MCF 10A (cell line): ENCODE measurements around the gene TMEM63A. TPM values are rescaled to one million over a fixed set of nuclear protein-coding genes. Genes with fewer than 3 reads are reported as not detected.

Source experiments
- BruUV-seq: library from RNA; stranded (reverse); fragments of 400-500 nt; replicated peaks from 2 replicates; lab custom pipeline; 2021; lab: Mats Ljungman, UMichigan
- CTCF ChIA-PET: fragments of 300-600 bp; sonication (Branson Sonifier 250); formaldehyde crosslinking; extraction: SDS; loops from one replicate; lab custom pipeline; 2021; ENCODE audit warnings: antibody characterized with exemption, inconsistent platforms; lab: Yijun Ruan, JAX
- POLR2A ChIA-PET: fragments of 300-600, 350-650 bp; sonication (Branson Sonifier 250); formaldehyde crosslinking; extraction: SDS; loops from one replicate; lab custom pipeline; 2020; ENCODE audit warnings: antibody characterized with exemption, inconsistent platforms; lab: Yijun Ruan, JAX
- DNase-seq: peaks from one replicate; pipeline ENCODE4 v3.0.0-alpha.2; 2018; ENCODE audit not compliant: unreplicated experiment
- H3K27ac Mint-ChIP-seq: one replicate; pipeline ENCODE4 v1.8.0; 2022; ENCODE audit warnings: mild to moderate bottlenecking, low read depth, mixed read lengths; ENCODE audit not compliant: unreplicated experiment
- H3K27me3 Mint-ChIP-seq: one replicate; pipeline ENCODE4 v1.8.0; 2022; ENCODE audit warnings: mixed read lengths; ENCODE audit not compliant: insufficient read depth, unreplicated experiment
- H3K36me3 Mint-ChIP-seq: one replicate; pipeline ENCODE4 v1.8.0; 2022; ENCODE audit warnings: mild to moderate bottlenecking, moderate library complexity, mixed read lengths; ENCODE audit not compliant: insufficient read depth, unreplicated experiment
- H3K4me1 Mint-ChIP-seq: one replicate; pipeline ENCODE4 v1.8.0; 2022; ENCODE audit warnings: mixed read lengths; ENCODE audit not compliant: insufficient read depth, unreplicated experiment
- H3K4me3 Mint-ChIP-seq: one replicate; pipeline ENCODE4 v1.8.0; 2022; ENCODE audit warnings: mild to moderate bottlenecking, moderate library complexity, mixed read lengths; ENCODE audit not compliant: unreplicated experiment
- H3K9me3 Mint-ChIP-seq: one replicate; pipeline ENCODE4 v1.8.0; 2022; ENCODE audit warnings: mixed read lengths; ENCODE audit not compliant: unreplicated experiment
- intact Hi-C: fragments of 100-400 bp; cut with micrococcal nuclease; formaldehyde crosslinking; loops from 2 replicates; pipeline ENCODE4 v1.14.1; 2022
- total RNA-seq: library from RNA; stranded (reverse); gene quantifications from 2 replicates; pipeline ENCODE4 v1.2.3, GENCODE V29; 2022
- TF ChIP-seq, protein P1 (sequence below): fragments of 200-600 bp; IDR thresholded peaks from one replicate; pipeline ENCODE4 v1.8.0; 2022; ENCODE audit warnings: antibody characterized with exemption, mild to moderate bottlenecking; ENCODE audit not compliant: unreplicated experiment

The TMEM63A gene
- total RNA-seq, 1 experiment from 2014 or later, result 52.1 TPM

DNA sequence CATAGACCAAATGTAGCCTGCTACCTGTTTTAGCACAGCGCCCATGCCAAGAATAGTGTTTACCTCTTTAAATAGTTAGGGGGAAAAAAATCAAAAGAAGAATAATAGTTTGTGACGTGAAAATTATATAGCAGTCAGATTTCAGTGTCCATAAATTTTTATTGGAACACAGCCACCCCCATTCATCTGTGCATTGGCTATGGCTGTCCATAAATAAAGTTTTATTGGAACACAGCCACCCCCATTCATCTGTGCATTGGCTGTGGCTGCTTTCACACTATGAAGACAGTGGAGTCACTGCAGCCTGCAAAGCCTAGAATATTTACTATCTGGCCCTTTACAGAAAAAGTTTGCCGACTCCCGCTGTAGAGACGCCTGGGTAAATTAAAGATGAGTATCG is 51.3 kb downstream of the TMEM63A start:
- H3K4me1 Mint-ChIP-seq, result peaks cover 14% of the 10 kb centered on the region
- CTCF ChIA-PET, result interaction anchor here (0.7 kb wide), 1 partner anchor 356 kb away, joined by 4 read pairs; no protein-coding TSS in a partner anchor

DNA sequence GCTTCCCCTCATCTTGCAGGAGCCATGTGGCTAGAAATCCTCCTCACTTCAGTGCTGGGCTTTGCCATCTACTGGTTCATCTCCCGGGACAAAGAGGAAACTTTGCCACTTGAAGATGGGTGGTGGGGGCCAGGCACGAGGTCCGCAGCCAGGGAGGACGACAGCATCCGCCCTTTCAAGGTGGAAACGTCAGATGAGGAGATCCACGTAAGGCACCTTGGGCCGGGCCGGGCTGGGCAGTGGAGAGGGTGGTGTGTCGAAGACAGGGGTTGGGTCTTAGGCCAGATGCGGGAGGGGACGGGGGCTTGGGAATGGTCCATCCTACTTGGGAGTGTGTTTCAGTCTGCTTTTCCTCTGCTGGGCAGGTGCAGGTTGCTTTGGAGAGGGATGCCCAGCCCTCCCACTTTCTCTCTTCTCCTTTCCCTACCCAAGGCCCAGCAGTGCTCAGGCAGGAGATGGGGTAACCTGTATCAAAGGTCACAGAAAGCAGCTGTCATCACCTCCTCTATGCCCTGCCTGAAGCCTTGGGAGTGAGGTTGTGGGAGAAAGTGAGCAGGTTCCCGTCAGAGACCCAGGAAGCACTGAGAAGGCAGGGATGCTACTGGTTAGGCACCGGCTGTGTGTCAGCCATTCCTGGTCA is 53.4 kb downstream of the TMEM63A start:
- intact Hi-C loops, result no loop called here
- POLR2A ChIA-PET, result interaction anchor here (1.1 to 4.1 kb wide), 2 partner anchors 10 to 18 kb away, joined by 3 to 42 read pairs; partner anchors contain the start of gene EPHX1
- Mint-ChIP-seq H3K4me3 (no peak overlapping the region), H3K27ac (no peak overlapping the region), H3K36me3 (peaks cover 26% of the 10 kb centered on the region), H3K4me1 (peaks cover 13% of the 10 kb centered on the region), H3K27me3 (no peaks in the 10 kb centered on the region), H3K9me3 (no peaks in the 10 kb centered on the region)
- TF ChIP-seq, protein P1, sequence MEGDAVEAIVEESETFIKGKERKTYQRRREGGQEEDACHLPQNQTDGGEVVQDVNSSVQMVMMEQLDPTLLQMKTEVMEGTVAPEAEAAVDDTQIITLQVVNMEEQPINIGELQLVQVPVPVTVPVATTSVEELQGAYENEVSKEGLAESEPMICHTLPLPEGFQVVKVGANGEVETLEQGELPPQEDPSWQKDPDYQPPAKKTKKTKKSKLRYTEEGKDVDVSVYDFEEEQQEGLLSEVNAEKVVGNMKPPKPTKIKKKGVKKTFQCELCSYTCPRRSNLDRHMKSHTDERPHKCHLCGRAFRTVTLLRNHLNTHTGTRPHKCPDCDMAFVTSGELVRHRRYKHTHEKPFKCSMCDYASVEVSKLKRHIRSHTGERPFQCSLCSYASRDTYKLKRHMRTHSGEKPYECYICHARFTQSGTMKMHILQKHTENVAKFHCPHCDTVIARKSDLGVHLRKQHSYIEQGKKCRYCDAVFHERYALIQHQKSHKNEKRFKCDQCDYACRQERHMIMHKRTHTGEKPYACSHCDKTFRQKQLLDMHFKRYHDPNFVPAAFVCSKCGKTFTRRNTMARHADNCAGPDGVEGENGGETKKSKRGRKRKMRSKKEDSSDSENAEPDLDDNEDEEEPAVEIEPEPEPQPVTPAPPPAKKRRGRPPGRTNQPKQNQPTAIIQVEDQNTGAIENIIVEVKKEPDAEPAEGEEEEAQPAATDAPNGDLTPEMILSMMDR, result no peak
- BruUV-seq, result no TSS peak
- CTCF ChIA-PET, result interaction anchor here (0.6 to 1.1 kb wide), 4 partner anchors 23 to 146 kb away, joined by 3 to 4 read pairs (median 3); no protein-coding TSS in a partner anchor
- DNase-seq, result no peak

More for the DNA sequence above, 51.3 kb downstream of the TMEM63A start:
- DNase-seq, result no peak
- intact Hi-C loops, result no loop called here
- no TSS peak for BruUV-seq
- TF ChIP-seq, protein P1, result no peak
- POLR2A ChIA-PET, result no interaction called here
- no peak overlapping the region for H3K4me3 Mint-ChIP-seq
- peaks cover 33% of the 10 kb centered on the region for H3K36me3 Mint-ChIP-seq
- H3K27ac Mint-ChIP-seq, result no peak overlapping the region
- H3K9me3 Mint-ChIP-seq, result no peaks in the 10 kb centered on the region
- no peaks in the 10 kb centered on the region for H3K27me3 Mint-ChIP-seq

DNA sequence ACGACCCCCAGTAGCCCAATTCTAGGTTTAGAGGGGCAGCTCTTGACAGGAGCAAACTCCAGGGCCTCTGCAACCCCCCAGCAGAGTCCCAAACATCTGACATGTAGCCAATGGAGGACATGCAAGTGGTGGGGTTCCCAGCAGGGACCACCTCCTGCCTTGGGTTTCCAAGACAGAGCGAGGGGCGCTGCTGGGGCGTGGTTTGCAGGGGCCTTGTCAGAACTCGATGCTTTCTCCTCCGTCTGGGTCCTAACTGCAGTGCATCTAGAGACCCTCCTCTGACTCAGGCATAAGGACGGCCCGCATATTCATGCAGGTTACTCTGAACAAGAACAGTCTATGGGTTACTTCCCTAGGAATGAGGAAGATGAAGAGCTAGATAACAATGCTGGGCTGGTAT is 55.1 kb downstream of the TMEM63A start:
- no peaks in the 10 kb centered on the region for H3K27me3 Mint-ChIP-seq
- ChIA-PET POLR2A (interaction anchor here (0.7 to 4.1 kb wide), 10 partner anchors 11 to 399 kb away, joined by 3 to 42 read pairs (median 4); partner anchors contain the start of genes EPHX1, LBR and SRP9), CTCF (interaction anchor here (0.6 to 3.4 kb wide), 12 partner anchors 8 to 977 kb away, joined by 3 to 20 read pairs (median 5); partner anchors contain the start of genes EPHX1 and SRP9)
- peaks cover 13% of the 10 kb centered on the region for H3K4me1 Mint-ChIP-seq
- no peak for DNase-seq
- no peak overlapping the region for H3K27ac Mint-ChIP-seq
- peaks cover 26% of the 10 kb centered on the region for H3K36me3 Mint-ChIP-seq
- no peaks in the 10 kb centered on the region for H3K9me3 Mint-ChIP-seq
- TF ChIP-seq, protein P1, result no peak
- intact Hi-C loops, result no loop called here
- H3K4me3 Mint-ChIP-seq, result no peak overlapping the region
- BruUV-seq, result no TSS peak

DNA sequence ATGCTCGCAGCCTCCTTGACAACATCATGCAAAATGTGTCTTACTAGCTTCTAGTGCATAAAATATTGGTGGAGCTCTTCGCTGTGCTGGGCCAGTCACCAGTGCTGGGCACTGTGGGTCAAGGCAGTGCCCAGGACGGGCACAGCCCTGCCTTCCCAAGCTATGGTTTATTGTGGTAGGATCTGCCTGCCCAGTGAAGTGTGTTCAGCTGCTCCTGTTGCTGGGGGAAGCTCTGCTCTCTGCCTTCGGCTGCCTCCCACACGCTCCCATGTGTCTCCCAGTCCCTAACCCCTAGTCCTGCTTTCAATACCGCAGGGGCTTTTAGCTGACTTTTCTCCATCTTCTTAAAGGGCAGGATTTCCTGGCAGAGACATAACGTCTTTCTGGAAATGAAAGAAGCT is 56.6 kb downstream of the TMEM63A start:
- peak overlapping the region; percentile 3 for H3K27ac Mint-ChIP-seq
- H3K9me3 Mint-ChIP-seq, result no peaks in the 10 kb centered on the region
- TF ChIP-seq, protein P1, result no peak
- H3K36me3 Mint-ChIP-seq, result peaks cover 12% of the 10 kb centered on the region
- ChIA-PET POLR2A (interaction anchor here (0.6 to 4.1 kb wide), 11 partner anchors 9 to 873 kb away, joined by 3 to 42 read pairs (median 4); partner anchors contain the start of genes EPHX1 and SRP9), CTCF (interaction anchor here (0.5 to 3.4 kb wide), 12 partner anchors 13 to 352 kb away, joined by 3 to 20 read pairs (median 4); partner anchors contain the start of genes PYCR2 and SRP9)
- no peak for DNase-seq
- intact Hi-C loops, result no loop called here
- H3K27me3 Mint-ChIP-seq, result no peaks in the 10 kb centered on the region
- peaks cover 21% of the 10 kb centered on the region for H3K4me1 Mint-ChIP-seq
- no TSS peak for BruUV-seq
- H3K4me3 Mint-ChIP-seq, result no peak overlapping the region
